Epithelial cell of proximal tubule (primary cell): ENCODE results near the gene OSTN. TPM values are rescaled to one million over a fixed set of nuclear protein-coding genes. Genes with fewer than 3 reads are reported as not detected.

Experiments used
- DNase-seq: peaks from one replicate; pipeline ENCODE4 v3.0.0-alpha.2; 2011; ENCODE audit warnings: low read depth
- H3K4me3 ChIP-seq: 2 replicates; pipeline ENCODE4 v1.5.1; 2011; ENCODE audit warnings: low read depth, mild to moderate bottlenecking, low read length
- total RNA-seq: library from RNA; depleted of rRNA; stranded (reverse); fragments of >200 nt; gene quantifications from 2 replicates; pipeline ENCODE4 v1.2.3, GENCODE V29; 2015
- TF ChIP-seq, protein P1 (sequence below): conservative IDR thresholded peaks from 2 replicates; pipeline ENCODE4 v1.5.1; 2012; ENCODE audit warnings: low read depth, mild to moderate bottlenecking, low read length

OSTN gene
- total RNA-seq, 1 donor from 2014 or later = not detected

DNA sequence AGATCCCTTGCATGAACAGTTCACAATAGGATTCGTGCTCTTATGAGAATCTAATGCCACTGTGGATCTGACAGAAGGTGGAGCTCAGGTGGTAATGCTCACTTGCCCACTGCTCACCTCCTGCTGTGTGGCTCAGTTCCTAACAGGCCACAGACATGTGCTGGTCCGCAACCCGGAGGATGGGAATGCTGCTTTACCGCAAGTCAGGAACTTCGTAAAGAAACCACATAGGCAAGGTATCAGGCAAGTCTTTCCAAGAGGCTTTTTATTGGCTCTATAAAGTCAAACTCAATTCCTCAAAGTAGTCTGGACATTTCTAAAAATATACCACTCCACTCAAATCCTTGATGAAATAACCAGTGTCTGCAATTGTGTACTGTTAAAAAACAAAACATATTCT lies 56.1 kb downstream of the OSTN start:
- TF ChIP-seq, protein P1, sequence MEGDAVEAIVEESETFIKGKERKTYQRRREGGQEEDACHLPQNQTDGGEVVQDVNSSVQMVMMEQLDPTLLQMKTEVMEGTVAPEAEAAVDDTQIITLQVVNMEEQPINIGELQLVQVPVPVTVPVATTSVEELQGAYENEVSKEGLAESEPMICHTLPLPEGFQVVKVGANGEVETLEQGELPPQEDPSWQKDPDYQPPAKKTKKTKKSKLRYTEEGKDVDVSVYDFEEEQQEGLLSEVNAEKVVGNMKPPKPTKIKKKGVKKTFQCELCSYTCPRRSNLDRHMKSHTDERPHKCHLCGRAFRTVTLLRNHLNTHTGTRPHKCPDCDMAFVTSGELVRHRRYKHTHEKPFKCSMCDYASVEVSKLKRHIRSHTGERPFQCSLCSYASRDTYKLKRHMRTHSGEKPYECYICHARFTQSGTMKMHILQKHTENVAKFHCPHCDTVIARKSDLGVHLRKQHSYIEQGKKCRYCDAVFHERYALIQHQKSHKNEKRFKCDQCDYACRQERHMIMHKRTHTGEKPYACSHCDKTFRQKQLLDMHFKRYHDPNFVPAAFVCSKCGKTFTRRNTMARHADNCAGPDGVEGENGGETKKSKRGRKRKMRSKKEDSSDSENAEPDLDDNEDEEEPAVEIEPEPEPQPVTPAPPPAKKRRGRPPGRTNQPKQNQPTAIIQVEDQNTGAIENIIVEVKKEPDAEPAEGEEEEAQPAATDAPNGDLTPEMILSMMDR = no peak
- H3K4me3 ChIP-seq = no peak overlapping the region
- DNase-seq = no peak

DNA sequence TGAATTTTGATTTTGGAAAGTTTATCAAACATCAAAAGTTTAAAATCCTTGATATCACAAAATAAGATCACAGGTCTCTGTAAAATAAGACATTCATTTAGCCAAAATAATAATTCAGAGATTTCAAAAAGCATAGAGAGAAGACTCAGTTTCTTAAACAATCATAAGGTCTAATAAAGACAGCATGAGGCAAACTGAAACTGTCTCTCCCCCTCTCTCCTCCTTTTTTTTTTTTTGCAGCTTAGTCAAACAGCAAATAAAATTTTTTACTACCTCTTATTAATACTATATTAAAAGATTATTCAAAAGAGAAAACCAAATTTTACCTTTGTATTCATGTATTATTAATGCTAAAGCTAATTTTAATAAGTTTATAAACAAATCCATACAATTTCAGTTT lies 57.4 kb downstream of the OSTN start:
- no peak for DNase-seq
- TF ChIP-seq, protein P1 = no peak
- no peak overlapping the region for H3K4me3 ChIP-seq

DNA sequence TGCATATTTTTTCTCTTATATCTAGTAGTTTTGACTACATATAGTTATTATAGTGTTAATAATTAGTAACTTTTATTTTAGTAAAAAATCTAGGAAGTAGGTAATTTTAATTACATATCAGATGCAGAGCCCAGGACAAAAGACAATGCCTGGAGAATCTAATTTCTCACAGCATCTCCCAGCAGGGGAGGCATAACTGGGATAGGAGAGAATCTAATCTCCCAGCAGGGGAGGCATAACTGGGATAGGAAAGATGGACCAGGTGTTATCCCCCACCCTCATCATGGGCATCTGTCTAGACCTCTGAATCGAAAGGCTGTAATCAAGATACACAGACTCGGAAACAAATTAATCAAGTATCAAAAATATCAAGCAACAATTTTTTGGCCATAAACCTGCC lies 58.2 kb downstream of the OSTN start:
- no peak for DNase-seq
- no peak overlapping the region for H3K4me3 ChIP-seq
- TF ChIP-seq, protein P1 = no peak

DNA sequence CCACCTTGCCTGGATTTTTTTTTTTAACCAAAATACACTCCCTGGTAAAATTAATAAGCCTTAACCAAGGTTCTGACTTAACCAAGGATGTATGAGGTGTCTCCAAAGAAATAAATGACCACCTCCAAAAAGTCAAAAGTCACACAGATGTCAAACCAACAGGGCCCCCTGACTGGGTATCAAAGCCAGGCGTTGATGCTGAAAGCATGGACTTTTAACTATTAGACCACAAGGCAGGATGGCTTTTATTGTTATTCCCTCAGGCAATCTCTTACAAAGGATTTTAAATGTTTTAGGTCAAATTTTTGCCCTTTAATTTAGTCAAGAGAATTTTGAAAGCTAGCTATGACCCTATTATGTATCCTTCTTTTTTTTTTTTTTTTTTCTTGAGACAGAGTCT lies 60.4 kb downstream of the OSTN start:
- H3K4me3 ChIP-seq = no peak overlapping the region
- DNase-seq = no peak
- TF ChIP-seq, protein P1 = no peak

DNA sequence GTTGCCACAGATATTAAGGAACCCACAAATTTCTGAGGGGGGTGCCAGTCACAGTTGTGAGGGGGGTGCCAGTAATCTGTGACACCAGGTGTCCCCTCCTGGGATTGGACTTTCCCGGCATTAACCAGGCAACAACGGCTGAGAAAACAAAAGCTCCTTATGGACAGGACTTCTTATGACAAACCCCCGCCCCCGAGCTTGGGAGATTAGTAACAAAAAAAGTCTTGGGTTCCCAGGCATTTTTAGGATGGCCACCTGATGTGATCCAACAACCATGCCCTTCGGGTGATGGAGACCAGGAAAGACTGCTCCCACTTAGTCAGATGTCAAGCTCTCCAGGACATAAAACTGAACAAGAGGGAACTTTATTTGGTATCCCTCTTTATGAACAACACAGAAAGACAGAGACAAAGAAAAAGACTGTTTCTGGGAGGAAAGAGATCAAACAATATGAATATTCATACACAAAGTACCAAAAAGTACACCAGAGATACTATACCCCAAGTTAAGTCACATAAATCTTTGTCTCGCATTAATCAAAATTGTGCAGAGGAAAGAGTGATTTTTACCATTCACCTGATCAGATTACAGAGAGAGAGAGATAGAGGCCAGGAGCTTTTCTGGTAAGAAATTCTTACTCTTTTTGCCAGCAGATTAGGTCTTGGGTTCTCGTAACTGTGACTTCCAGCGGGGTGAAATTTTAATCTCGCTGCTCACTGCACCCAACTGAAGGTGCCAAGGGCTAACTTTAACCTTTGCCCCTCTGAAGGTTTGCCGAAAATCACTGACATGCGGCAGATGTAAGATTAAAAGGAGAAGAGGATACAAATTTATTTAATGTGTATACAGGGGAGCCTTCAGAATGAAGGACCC lies 61.6 kb downstream of the OSTN start:
- TF ChIP-seq, protein P1 = no peak

DNA sequence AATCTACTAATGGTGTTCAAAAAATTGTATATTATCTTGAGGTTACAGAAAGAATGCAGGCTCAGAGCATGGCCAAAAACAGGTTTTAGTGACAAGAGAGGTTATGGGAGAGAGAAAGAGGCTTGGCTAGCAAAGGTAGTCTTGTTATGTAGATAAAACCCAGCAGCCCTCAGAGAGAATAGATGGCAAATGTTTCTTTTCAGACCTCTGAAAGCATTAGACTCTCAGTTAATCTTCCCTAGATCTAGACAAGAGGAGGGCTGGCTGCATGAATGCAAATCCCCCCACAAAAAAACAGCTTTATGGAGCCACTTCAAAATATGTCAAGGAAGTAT lies 62.2 kb downstream of the OSTN start:
- no peak overlapping the region for H3K4me3 ChIP-seq
- TF ChIP-seq, protein P1 = no peak
- no peak for DNase-seq

More for the DNA sequence above, 61.6 kb downstream of the OSTN start:
- no peak for DNase-seq
- no peak overlapping the region for H3K4me3 ChIP-seq

DNA sequence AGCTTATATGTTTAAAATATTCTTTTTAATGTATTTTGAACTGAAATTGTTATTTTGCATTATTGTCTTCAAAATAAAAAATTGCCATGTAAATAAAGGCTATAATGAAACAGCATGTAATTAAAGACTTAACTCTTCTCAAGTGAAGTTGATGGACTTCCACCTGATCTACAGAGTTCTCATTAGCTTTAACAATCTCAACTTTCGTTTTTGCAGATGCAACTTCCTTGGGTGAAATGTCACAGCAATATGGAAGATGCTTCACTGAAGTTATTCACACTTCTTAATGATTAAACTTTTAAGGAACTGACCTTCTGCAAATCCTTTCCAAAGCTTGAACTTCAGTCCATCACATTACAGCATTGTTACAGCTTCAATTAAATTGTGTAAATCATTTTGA lies 63.6 kb downstream of the OSTN start:
- no peak overlapping the region for H3K4me3 ChIP-seq
- DNase-seq = no peak
- TF ChIP-seq, protein P1 = no peak
